ENCODE results near the gene PNMA1.

GRCh38 chr14:73725116-73726024 is 11.2 kb upstream of the PNMA1 start:
- TF ChIP-seq POLR2AphosphoS5 (IDR thresholded peaks at IDR 0.05; ENCODE audit: control insufficient read depth, insufficient read depth, low read depth, low read length) (no peak), BCLAF1 (IDR thresholded peaks at IDR 0.05; ENCODE audit: borderline replicate concordance in 1 of 2, control insufficient read depth in 1 of 2, low read depth in 2 of 2, low read length in 1 of 2) (no peak), BACH1 (tag; IDR thresholded peaks at IDR 0.05) (no peak), PPARD (CRISPR knock-in tag; IDR thresholded peaks at IDR 0.05) (no peak), YBX1 (IDR thresholded peaks at IDR 0.05) (no peak), CBX8 (IDR thresholded peaks at IDR 0.05; ENCODE audit: borderline replicate concordance, extremely low read depth, low read depth, low read length, poor library complexity, severe bottlenecking) (no peak), TRIM28 (IDR thresholded peaks at IDR 0.05) (no peak), RUNX1 (IDR thresholded peaks at IDR 0.05; ENCODE audit: low read depth) (no peak), PYGO2 (tag; IDR thresholded peaks at IDR 0.05) (no peak), CTCF (IDR thresholded peaks at IDR 0.05 in 2 of 3, conservative IDR thresholded peaks at IDR 0.05 in 1 of 3; ENCODE audit: insufficient read depth in 2 of 3, low read depth in 1 of 3, low read length in 3 of 3) (no peak), FOXM1 (IDR thresholded peaks at IDR 0.05; ENCODE audit: low read depth) (no peak), FOXM1 (CRISPR knock-in tag; IDR thresholded peaks at IDR 0.05; ENCODE audit: low read depth) (no peak), JUND (IDR thresholded peaks at IDR 0.05; ENCODE audit: borderline replicate concordance, low read depth, low read length) (peak; percentile 84), JUND (tag; IDR thresholded peaks at IDR 0.05; ENCODE audit: borderline replicate concordance, low read depth, low read length) (peak; percentile 78; the same call in 1 of the 3 replicates), ZNF395 (CRISPR knock-in tag; IDR thresholded peaks at IDR 0.05) (no peak)
